GM12878 (cell line): Measurements from ENCODE around the gene ZNF181.

ENCODE experiments used
- BHLHE40 ChIP-seq, 2 experiments: fragments of 450-650 bp in 1 of 2; IDR thresholded peaks; 2 replicates each; pipeline ENCODE4 v1.6.1; 2011 to 2017; ENCODE audit warnings: low read depth in 2 of 2, borderline replicate concordance in 1 of 2, improper control_type of control experiment in 1 of 2, low read length in 1 of 2, mild to moderate bottlenecking in 1 of 2
- CHD1 ChIP-seq: IDR thresholded peaks from 2 replicates; pipeline ENCODE4 v1.6.1; 2012; ENCODE audit warnings: low read depth, low read length, improper control_type of control experiment
- CTCF ChIP-seq, 3 experiments: IDR thresholded peaks in 2 of 3; conservative IDR thresholded peaks in 1 of 3; 2 replicates each; pipeline ENCODE4 v1.5.1; 2011; ENCODE audit warnings: low read depth in 3 of 3, low read length in 3 of 3, mild to moderate bottlenecking in 3 of 3, control low read depth in 2 of 3, moderate library complexity in 2 of 3, inconsistent platforms in 1 of 3, mixed read lengths in 1 of 3; ENCODE audit not compliant: control insufficient read depth in 2 of 3, insufficient read depth in 1 of 3; ENCODE audit errors: extremely low read depth in 1 of 3
- ETV6 ChIP-seq, 2 experiments: fragments of 450-650 bp in 1 of 2; IDR thresholded peaks in 1 of 2; conservative IDR thresholded peaks in 1 of 2; 2 replicates each; pipeline ENCODE4 v1.6.1; 2014; ENCODE audit warnings: antibody characterized with exemption in 1 of 2, borderline replicate concordance in 1 of 2, low read depth in 1 of 2, mild to moderate bottlenecking in 1 of 2, moderate library complexity in 1 of 2
- HCFC1 ChIP-seq: fragments of 150-350 bp; IDR thresholded peaks from 2 replicates; pipeline ENCODE4 v1.6.1; 2014; ENCODE audit warnings: low read length
- SIN3A ChIP-seq: IDR thresholded peaks from 2 replicates; pipeline ENCODE4 v1.6.1; 2012; ENCODE audit warnings: low read depth, low read length, improper control_type of control experiment
- TF ChIP-seq, protein P1 (sequence below): IDR thresholded peaks from 2 replicates; pipeline ENCODE4 v1.6.1; 2012; ENCODE audit warnings: mild to moderate bottlenecking, low read depth, low read length

DNA sequence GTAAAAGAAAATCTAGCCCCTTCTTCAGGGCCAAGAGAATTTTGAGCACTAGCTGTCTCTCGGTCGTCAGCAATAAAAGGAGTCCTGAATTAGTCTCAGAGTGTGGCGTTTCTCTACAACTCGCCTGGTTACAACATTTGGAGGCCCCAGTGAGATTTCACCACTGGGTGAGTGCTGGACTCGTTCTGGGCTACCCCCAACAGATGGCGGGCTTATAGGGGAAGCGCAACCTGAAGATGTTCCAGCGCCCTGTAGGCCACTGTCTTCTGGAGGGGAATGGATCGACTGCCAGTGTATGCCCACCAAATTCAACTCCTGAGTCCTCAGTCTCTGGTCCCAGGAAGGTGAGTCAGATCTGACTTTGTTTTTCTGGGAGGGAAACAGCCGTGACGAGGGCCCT, 11.7 kb upstream of the ZNF181 start:
- TF ChIP-seq SIN3A = no peak
- no peak for TF ChIP-seq CHD1
- no peak for TF ChIP-seq CTCF (IDR thresholded peaks at IDR 0.05 in 2 of 3, conservative IDR thresholded peaks at IDR 0.05 in 1 of 3; ENCODE audit: control insufficient read depth in 2 of 3, extremely low read depth in 1 of 3, insufficient read depth in 1 of 3, low read depth in 3 of 3, low read length in 3 of 3)
- no peak for TF ChIP-seq HCFC1
- TF ChIP-seq BHLHE40 (IDR thresholded peaks at IDR 0.05; ENCODE audit: borderline replicate concordance in 1 of 2, low read depth in 2 of 2, low read length in 1 of 2) = no peak
- no peak for TF ChIP-seq ETV6 (conservative IDR thresholded peaks at IDR 0.05 in 1 of 2, IDR thresholded peaks at IDR 0.05 in 1 of 2; ENCODE audit: borderline replicate concordance in 1 of 2, low read depth in 1 of 2)
- TF ChIP-seq, protein P1, sequence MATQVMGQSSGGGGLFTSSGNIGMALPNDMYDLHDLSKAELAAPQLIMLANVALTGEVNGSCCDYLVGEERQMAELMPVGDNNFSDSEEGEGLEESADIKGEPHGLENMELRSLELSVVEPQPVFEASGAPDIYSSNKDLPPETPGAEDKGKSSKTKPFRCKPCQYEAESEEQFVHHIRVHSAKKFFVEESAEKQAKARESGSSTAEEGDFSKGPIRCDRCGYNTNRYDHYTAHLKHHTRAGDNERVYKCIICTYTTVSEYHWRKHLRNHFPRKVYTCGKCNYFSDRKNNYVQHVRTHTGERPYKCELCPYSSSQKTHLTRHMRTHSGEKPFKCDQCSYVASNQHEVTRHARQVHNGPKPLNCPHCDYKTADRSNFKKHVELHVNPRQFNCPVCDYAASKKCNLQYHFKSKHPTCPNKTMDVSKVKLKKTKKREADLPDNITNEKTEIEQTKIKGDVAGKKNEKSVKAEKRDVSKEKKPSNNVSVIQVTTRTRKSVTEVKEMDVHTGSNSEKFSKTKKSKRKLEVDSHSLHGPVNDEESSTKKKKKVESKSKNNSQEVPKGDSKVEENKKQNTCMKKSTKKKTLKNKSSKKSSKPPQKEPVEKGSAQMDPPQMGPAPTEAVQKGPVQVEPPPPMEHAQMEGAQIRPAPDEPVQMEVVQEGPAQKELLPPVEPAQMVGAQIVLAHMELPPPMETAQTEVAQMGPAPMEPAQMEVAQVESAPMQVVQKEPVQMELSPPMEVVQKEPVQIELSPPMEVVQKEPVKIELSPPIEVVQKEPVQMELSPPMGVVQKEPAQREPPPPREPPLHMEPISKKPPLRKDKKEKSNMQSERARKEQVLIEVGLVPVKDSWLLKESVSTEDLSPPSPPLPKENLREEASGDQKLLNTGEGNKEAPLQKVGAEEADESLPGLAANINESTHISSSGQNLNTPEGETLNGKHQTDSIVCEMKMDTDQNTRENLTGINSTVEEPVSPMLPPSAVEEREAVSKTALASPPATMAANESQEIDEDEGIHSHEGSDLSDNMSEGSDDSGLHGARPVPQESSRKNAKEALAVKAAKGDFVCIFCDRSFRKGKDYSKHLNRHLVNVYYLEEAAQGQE = no peak
